Stomach (tissue), 4 donors: ENCODE results near the gene TIGAR.

Source experiments
- POLR2AphosphoS5 ChIP-seq, 3 donors: sonication (generic); formaldehyde crosslinking; IDR thresholded peaks; one replicate each; pipeline ENCODE4 v1.6.1; 2016; ENCODE audit warnings: antibody characterized with exemption in 3 of 3
- TF ChIP-seq, protein P1 (sequence below), 7 experiments: fragments of 450-650 bp in 4 of 7; fragments of 200-600 bp in 3 of 7; sonication (generic) in 3 of 7; IDR thresholded peaks; one replicate each; pipeline ENCODE4 v1.5.1; 2016 to 2019; ENCODE audit warnings: antibody characterized with exemption in 7 of 7, control low read depth in 2 of 7, mild to moderate bottlenecking in 1 of 7

DNA sequence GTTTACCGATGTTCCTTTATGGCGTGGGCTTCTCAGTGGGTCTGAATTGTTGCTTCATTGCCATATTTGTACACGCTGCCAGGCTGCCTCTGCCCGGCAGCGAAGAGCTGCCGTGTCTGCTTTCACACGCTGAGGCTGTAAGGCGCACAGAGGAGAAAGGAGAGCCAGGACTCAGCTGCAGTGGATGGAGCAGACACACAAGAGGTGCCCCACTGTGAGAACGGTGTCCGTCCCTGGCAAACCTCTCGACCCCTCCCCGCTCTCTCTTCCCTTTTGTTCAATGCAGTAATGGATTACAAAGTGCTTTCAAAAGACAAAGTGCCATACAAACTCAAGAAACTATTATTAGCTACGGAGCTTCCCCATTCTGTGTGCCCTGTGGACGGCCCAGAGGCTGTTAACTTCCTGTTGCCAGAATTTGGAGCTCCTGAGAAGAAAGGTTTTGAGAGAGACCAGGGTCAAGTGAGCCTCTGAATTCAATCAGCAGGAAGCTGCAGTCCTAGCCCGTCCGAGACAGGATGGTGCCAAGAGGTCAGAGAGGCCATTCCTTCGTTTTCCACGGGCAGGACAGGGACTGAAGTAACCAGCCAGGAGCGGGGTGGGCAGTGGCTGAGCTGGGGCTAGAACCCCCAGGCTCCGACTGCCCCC lies 31.7 kb upstream of the TIGAR start:
- TF ChIP-seq, protein P1, sequence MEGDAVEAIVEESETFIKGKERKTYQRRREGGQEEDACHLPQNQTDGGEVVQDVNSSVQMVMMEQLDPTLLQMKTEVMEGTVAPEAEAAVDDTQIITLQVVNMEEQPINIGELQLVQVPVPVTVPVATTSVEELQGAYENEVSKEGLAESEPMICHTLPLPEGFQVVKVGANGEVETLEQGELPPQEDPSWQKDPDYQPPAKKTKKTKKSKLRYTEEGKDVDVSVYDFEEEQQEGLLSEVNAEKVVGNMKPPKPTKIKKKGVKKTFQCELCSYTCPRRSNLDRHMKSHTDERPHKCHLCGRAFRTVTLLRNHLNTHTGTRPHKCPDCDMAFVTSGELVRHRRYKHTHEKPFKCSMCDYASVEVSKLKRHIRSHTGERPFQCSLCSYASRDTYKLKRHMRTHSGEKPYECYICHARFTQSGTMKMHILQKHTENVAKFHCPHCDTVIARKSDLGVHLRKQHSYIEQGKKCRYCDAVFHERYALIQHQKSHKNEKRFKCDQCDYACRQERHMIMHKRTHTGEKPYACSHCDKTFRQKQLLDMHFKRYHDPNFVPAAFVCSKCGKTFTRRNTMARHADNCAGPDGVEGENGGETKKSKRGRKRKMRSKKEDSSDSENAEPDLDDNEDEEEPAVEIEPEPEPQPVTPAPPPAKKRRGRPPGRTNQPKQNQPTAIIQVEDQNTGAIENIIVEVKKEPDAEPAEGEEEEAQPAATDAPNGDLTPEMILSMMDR (IDR thresholded peaks at IDR 0.05): no peak
- no peak for TF ChIP-seq POLR2AphosphoS5 (IDR thresholded peaks at IDR 0.05)
